EL (cell line): ENCODE results near the gene LST1.
A peak's percentile ranks its signal among the peaks of the same experiment; 100 is the strongest.
"Not testable (repeated sequence)": the region's sequence is repeated elsewhere in the genome, so short reads cannot be mapped to it uniquely, and the experiment has no call there.

ENCODE experiments used
- DNase-seq: peaks from one replicate; pipeline ENCODE4 v3.0.0-alpha.2; 2016

The LST1 gene

DNA sequence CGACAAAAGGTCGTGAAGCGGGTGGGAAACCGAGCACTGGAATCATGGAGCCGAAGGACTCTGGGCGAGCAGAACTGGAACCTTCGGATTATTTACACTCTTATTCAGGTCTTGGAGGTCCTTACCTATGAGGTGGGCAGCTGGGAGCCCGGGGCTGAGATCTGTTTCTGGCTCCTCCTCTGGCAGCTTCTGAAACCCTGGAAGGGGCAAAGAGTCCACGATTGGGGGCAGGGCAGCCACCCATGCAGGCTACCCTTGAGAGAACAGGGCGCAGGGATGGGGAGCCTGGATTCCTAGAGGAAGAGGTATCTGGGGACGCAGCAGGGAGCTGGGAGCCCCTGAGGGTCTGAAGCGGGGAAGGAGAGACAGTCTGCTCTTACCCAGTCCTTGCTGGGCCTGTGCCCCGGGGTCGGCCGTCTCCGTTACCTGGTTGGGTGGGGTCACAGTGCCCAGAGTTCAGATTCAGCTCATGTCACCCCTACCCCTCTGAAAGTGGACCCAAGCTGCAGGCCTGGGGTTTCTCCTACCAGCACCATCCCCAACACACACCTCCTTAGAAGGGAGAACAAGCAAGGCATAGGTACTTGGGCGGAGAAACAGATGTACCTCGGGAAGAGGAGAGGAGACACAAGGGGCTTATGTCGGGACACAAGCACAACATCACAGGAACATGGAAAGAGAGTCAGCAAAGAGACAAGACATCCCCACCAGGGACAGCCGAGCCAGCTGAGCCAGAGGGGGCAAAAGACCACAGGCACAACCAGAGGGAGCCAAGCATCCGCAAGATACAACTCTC is 4.4 kb upstream of the LST1 start:
- peak; percentile 23 for DNase-seq

DNA sequence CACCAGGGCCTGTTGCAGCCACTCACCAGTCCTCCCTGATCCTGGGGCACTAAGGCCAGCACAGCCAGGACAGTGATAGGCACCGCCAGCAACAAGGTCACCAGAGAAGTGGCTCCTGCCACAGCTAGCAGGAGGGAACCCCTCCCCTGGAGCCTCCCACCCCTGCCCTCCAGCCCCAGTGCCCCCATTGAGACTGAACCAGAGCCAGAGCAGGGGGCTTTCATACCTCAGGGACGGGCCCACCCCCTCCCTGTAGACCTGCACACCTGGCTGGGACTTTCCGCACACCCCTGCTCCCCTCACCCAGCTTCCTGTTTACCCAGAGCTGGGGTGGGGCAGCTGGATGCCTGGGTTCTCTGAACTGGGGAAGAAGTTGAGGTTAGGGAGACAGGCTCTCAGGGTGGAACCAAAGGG is 3.8 kb upstream of the LST1 start, which contains the start of gene LTB:
LTB (minus strand) TSS at position 195 of the 414 bp plus-strand sequence; CDS start at position 188, 7 bp downstream.
- no peak for DNase-seq

DNA sequence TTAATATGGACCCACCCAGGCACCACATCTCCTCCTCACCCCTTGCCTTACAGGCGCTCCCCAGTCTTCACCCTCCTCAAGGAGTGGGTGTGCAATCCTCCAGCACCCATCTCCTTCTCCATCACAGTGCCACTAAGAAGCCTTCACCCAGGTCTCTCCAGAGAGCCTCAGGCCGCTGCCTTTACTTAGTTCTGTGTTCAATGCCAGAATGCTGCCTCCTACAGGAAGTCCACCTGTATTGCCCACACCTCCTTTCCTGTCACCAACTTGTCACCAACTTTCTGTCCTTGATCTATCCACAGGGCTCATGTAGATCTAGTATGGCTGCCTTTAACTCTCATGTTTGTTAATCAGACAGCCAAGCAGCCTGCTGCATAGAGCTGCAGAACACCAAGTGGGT is 586 bp upstream of the LST1 start:
- no peak for DNase-seq

DNA sequence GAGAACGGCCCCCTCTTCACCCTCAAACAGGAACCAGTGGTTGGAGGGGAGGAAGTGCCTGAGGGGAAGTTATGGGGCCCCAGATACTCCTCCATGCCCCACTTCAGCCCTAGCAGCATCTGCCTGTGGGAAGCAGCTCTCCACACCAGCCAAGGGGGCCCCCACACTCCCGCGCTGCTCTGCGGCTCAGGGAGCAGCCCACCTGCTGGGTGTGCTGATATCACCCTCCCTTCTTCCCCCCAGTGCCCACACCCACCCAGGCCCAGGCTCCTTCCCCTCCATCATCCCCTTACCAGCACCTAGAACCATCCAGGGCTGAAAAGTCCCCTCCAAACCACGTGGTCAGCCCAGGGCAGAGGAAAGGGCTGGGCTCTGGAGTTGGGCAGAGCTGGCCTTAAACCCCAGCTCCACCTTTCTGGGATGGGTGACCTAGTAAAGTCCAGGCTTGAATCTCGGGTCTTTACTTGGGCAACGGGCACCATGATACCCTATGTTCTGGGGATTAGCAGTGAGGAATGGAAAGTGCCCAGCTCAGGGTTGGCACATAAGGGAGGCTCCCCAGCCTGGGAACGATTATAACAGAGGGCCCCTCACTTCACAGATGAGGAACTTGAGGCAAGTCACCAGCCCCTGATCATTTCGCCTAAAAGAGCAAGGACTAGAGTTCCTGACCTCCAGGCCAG is 663 bp downstream of the LST1 start:
- no peak for DNase-seq

GRCh38 chr6:31587791-31588777 is 2.0 kb downstream of the LST1 start:
- DNase-seq: no peak

GRCh38 chr6:31588871-31589650 is 3.0 kb downstream of the LST1 start:
- peak; percentile 34 for DNase-seq

DNA sequence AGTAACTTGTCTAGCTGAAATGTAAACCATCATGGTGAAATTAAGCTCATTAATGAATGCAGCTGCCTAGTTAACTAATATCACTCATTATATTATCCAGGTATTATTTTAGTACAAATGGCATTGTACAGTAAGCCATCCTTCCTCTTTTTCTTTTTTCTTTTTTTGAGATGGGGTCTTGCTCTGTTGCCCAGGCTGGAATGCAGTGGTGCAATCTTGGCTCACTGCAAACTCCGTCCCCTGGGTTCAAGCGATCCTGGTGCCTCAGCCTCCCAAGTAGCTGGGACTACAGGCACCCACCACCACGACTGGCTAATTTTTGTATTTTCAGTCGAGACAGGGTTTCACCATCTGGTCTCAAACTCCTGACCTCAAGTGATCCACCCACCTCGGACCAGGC is 4.6 kb downstream of the LST1 start:
- DNase-seq: not testable (repeated sequence)

GRCh38 chr6:31592396-31592771 is 6.3 kb downstream of the LST1 start:
- DNase-seq: no peak

- peak; percentile 57 for DNase-seq
These were observed 10.9 kb downstream of the LST1 start for GRCh38 chr6:31597006-31597405.

DNA sequence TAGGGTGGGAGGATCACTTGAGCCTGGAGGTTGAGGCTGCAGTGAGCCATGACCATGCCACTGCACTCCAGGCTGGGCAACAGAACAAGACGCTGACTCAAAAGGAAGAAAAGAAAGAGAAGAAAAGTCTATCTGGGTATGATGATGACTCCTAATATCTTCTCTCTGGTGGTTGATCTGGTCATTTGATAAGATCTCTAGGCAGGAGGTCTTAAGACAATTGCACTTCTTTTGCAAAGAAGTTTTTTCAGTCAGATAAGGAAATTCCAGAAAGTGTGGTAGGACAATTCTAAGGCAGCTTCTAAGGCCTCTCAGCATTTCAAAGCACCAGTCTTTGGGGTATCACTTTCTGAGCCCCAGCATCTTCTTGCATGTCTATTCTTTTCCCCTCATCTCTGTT is 21.2 kb downstream of the LST1 start:
- DNase-seq: no peak

DNA sequence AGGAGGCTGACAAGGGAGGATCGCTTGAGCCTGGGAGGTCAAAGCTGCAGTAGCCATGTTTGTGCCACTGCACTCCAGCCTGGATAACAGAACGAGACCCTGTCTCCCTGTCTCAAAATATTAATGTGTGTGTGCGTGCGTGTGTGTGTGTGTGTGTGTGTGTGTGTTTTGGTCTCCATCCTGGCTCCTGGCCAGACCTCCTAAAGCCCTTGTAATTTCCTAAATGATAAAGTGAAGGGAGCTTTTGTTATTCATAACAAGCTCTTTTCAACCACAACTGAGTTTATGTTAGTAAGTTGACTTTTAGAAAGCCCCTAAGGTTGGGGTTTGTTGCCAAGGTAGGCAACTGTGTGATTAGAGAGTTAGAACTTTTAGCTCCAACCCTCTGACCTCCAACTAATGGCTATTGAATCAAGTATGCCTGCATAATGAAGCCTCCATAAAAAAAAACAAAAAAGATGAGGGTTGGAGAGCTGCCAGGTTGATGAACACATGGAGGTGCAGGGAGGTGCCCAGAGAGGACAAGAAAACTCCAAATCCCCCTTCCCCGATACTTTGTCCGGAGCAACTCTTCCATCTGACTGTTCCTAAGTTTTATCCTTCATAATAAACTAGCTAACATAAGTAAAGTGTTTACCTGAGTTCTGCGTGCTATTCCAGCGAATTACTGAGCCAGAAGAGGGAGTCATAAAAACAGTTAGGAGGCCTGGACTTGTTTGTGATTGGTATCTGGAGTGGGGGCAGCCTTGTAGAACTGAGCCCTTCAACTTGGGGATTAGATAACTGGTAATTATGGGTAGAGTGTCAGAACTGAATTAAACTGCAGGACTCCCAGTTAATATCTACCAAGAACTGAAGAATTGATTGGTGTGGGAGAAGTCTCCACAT is 23.7 kb downstream of the LST1 start:
- DNase-seq: no peak

GRCh38 chr6:31610968-31611367 is 24.9 kb downstream of the LST1 start:
- no peak for DNase-seq

- DNase-seq: no peak
These were observed 28.1 kb downstream of the LST1 start for GRCh38 chr6:31614075-31614619.

DNA sequence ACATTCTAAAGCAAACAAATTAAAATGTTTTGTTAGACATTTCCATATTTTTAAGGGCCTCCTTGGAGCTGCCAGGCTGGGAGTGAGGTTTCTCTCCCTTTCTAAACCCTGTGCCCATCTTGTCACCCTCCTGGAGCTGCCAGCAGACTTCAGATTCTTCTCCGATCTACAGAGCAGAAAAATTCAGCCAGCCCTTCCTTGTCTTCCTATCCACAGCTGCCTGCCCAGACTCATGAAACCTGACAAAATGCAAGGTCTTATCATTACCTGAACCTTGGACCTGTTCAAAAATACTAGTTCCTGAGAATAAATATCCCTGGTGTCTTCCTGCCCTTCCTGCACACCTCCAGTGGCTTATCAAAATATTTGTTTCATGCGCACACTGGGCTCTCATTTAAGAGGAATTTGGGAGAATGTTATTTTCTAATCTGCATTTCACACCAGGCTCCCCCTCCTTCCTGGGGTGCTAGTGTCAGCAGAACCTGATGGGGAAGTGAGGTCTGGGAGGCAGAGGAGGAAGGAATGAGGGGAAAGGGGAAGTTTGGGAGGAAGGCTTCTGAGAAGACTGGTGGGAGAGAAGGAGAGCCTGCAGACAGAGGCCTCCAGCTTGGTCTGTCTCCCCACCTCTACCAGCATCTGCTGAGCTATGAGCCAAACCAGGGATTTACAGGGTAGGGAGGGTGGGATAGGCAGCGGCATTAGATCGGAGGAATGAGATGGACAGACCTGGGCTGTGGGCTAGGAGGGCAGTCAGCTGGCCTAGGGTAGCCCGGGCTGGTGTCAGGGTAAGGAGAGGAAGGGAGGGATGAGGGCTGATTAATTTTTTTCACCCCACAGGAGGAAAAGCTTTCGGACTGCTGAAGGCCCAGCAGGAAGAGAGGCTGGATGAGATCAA is 28.9 kb downstream of the LST1 start, which contains the start of gene AIF1:
AIF1 (plus strand) TSS at position 551 of the 895 bp plus-strand sequence; CDS start at position 647, 96 bp downstream.
- no peak for DNase-seq

DNA sequence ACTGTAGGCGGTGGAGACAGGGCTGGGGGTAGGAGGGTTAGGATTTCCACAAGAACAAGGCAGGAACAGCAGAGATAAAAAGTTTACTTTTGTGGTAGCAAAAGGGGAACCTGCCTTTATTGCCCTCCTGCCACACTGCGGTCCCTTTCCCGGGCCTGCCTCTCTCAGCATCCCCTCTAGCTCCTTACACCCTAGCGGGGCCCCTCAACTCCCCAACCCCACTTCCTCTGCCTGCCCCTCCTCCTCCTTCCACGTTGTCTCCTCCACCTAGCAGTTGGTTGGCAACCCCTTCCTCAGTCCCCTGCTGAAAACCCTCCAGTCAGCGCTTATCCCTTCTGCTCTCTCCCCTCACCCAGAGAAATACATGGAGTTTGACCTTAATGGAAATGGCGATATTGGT is 29.7 kb downstream of the LST1 start:
- no peak for DNase-seq

GRCh38 chr6:31617010-31617409 is 30.9 kb downstream of the LST1 start:
- no peak for DNase-seq

DNA sequence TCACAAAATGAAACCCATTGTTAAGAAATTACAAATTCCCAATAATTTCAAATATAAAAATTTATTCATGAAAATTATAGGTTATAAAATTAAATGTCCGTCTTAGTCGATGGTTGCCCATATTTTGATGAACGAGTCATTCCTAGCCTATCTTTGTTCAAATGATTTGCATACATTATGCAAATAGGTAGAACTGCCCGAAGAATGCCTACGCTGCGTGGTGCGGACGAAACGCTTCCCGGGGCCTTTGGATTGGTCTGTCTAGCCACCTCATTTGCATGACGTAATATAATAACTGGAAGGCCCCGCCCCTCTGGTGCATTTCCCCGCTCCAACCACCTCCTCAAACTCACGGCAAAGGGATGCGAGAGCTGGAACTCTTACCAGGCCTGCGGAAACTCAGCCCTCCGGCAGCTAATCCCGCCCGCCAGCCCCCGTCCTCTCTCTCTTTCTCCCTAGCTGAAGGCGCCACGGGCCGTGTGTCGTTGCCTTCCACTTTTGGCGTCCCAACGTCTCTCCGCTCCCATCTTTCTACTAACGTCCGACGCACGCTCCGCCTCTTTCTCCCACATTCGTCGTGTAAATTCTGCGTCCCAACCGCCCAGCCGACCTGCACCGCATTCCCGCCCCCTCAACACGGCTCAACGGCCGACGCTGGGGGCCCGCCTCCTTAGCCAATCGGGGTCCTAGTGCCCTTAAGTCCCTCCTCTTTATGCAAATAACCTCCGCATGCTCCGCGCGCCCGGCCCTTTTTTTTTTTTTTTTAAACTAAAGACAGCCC is 33.9 kb downstream of the LST1 start:
- DNase-seq: peak; percentile 100

- peak; percentile 81 for DNase-seq
These were observed 34.7 kb downstream of the LST1 start, which contains the start of gene PRRC2A for GRCh38 chr6:31620586-31621319. TSS of gene PRRC2A (plus strand) at chr6:31620715. CDS start at chr6:31622790, 2,075 bp downstream.
